AG04450 (cell line): ENCODE data around the gene MAPK10. TPM values are rescaled to one million over a fixed set of nuclear protein-coding genes. Genes with fewer than 3 reads are reported as not detected.

Experiments
- CTCF ChIA-PET: fragments of 300-600, 350-600 bp; formaldehyde crosslinking; extraction: SDS; loops from one replicate; lab custom pipeline; 2022; ENCODE audit warnings: antibody characterized with exemption, inconsistent platforms; lab: Charles Lee
- POLR2A ChIA-PET: fragments of 350-600 bp; formaldehyde crosslinking; extraction: SDS; loops from one replicate; lab custom pipeline; 2021; ENCODE audit warnings: antibody characterized with exemption, inconsistent platforms; lab: Yijun Ruan, JAX
- DNase-seq: peaks from one replicate; pipeline ENCODE4 v3.0.0-alpha.2; 2011; ENCODE audit warnings: low read depth, low spot score
- H3K27ac ChIP-seq: one replicate; pipeline ENCODE4 v1.5.1; 2012; ENCODE audit warnings: low read depth, low read length, control low read depth
- H3K27me3 ChIP-seq: one replicate; pipeline ENCODE4 v1.6.0; 2012; ENCODE audit warnings: low read length; ENCODE audit not compliant: control insufficient read depth, insufficient read depth
- H3K4me3 ChIP-seq: 2 replicates; pipeline ENCODE4 v1.5.1; 2011; ENCODE audit warnings: mild to moderate bottlenecking, low read depth, low read length, control low read depth
- H3K9me3 ChIP-seq: 2 replicates; pipeline ENCODE4 v1.5.1; 2012; ENCODE audit warnings: low read length; ENCODE audit not compliant: control insufficient read depth, insufficient read depth
- polyA plus RNA-seq: library from polyadenylated mRNA; depleted of rRNA; stranded (reverse); fragments of >200 nt; gene quantifications from 2 replicates; pipeline ENCODE4 v1.2.3, GENCODE V29; 2011
- TF ChIP-seq, protein P1 (sequence below): IDR thresholded peaks from 2 replicates; pipeline ENCODE4 v1.5.1; 2011; ENCODE audit warnings: low read depth, low read length, control low read depth, inconsistent platforms

The MAPK10 gene
- polyA plus RNA-seq, 1 experiment: 16.3 TPM

DNA sequence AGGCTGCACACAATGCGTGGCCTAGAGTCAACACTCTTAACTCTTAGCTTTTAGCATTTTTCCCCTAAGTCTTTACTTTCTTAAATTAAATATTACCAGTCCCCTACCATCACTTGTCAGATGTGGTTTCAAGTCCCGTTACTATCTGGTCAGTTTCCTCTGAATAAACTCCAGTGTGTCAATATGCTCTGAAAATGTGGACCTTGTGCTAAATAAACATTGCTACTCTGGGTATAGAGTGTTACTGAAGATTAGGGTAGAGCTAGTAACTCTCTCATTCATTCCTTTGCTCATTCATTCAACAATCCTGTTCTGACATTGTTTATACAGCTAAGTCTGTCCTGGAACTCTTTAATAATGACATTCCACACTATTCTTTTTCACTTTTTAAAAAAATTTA lies 251.0 kb downstream of the MAPK10 start:
- DNase-seq: no peak
- Histone ChIP-seq H3K4me3 (no peak overlapping the region), H3K27ac (no peak overlapping the region), H3K9me3 (no peaks in the 10 kb centered on the region), H3K27me3 (no peaks in the 10 kb centered on the region)
- ChIA-PET POLR2A (no interaction called here), CTCF (no interaction called here)
- TF ChIP-seq, protein P1, sequence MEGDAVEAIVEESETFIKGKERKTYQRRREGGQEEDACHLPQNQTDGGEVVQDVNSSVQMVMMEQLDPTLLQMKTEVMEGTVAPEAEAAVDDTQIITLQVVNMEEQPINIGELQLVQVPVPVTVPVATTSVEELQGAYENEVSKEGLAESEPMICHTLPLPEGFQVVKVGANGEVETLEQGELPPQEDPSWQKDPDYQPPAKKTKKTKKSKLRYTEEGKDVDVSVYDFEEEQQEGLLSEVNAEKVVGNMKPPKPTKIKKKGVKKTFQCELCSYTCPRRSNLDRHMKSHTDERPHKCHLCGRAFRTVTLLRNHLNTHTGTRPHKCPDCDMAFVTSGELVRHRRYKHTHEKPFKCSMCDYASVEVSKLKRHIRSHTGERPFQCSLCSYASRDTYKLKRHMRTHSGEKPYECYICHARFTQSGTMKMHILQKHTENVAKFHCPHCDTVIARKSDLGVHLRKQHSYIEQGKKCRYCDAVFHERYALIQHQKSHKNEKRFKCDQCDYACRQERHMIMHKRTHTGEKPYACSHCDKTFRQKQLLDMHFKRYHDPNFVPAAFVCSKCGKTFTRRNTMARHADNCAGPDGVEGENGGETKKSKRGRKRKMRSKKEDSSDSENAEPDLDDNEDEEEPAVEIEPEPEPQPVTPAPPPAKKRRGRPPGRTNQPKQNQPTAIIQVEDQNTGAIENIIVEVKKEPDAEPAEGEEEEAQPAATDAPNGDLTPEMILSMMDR: no peak

DNA sequence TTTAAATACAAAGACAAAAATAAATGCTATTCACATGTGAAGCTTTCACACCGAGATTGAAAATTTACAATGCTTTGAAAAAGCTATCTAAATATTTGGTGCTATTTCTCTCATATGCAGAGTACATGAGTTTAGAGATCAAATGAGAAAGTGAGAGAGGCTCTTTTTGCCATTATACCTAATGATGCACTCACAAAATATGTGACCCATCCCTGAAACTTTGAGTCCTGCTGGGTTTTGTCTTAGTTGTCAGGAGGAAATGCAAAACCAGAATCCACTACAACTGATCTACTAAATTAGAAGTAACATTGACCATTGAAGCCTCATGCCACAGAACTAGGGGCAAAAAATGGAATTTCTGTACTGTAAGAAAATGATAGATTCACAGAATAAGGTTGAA lies 251.7 kb downstream of the MAPK10 start:
- DNase-seq: no peak
- no peaks in the 10 kb centered on the region for H3K9me3 ChIP-seq
- no peaks in the 10 kb centered on the region for H3K27me3 ChIP-seq
- ChIA-PET POLR2A (no interaction called here), CTCF (no interaction called here)
- no peak overlapping the region for H3K27ac ChIP-seq
- TF ChIP-seq, protein P1: no peak
- H3K4me3 ChIP-seq: no peak overlapping the region

DNA sequence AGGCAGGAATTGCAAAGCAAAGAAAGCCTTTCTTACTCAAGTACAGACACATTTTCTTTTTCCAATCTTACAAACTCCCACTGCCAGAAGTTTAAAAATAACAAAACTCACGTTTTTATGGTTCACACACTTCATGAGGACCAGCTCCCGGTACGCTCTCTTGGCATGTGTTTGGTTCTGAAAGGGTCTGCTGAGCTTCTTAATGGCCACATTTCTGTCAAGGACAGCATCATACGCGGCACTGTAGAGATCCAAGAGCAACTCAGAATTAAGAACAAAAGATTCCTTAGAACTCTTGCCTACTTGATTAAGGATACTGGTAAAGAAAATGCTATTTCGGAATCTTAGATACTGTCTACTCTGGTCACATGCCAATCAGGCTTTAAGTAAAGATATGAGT lies 252.7 kb downstream of the MAPK10 start:
- no peaks in the 10 kb centered on the region for H3K27me3 ChIP-seq
- ChIA-PET CTCF (interaction anchor here (0.6 kb wide), 1 partner anchor 27 kb away, joined by 3 read pairs; no protein-coding TSS in a partner anchor), POLR2A (no interaction called here)
- no peak overlapping the region for H3K27ac ChIP-seq
- H3K4me3 ChIP-seq: no peak overlapping the region
- TF ChIP-seq, protein P1: no peak
- no peaks in the 10 kb centered on the region for H3K9me3 ChIP-seq
- DNase-seq: no peak

DNA sequence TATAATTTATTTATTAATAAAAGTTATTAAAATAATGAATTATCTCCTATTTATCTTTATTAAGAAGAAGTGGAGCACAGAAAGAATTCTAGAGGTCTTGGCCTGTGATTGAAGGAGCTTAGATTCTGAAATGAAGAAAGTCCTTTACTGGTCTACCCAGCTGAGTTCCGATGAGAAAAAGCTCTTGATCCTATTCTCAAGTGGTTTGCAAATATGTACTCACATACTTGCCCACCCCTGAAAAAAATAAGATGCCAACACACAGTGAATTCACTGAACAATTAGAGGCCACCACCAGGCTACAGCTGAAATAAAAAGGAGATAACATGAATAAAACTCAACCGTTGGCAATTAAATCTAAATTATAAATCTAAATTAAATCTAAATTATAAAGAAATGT lies 253.4 kb downstream of the MAPK10 start:
- CTCF ChIA-PET: interaction anchor here (0.6 kb wide), 1 partner anchor 26 kb away, joined by 3 read pairs; no protein-coding TSS in a partner anchor
- H3K27me3 ChIP-seq: no peaks in the 10 kb centered on the region
- TF ChIP-seq, protein P1: no peak
- no peak overlapping the region for H3K27ac ChIP-seq
- H3K4me3 ChIP-seq: no peak overlapping the region
- POLR2A ChIA-PET: no interaction called here
- no peak for DNase-seq
- no peaks in the 10 kb centered on the region for H3K9me3 ChIP-seq

DNA sequence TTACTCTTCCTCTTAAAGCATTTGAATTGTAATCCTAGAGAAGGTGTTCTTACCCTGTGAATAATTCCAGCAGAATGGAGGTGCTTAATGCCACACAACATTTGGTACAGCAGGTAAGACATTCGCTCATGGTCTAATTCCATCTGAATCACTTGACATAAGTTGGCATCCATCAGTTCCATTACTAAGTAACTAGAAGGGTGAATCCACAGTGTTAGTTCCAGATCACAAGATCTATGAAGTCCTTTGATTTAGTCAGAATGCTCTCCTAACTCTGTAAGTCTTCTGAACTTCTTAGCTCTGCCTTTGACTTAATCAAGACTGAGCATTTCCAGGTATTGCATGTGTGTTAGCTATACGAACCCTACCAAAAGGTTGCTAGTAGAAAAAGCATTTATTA lies 258.0 kb downstream of the MAPK10 start:
- POLR2A ChIA-PET: no interaction called here
- TF ChIP-seq, protein P1: no peak
- Histone ChIP-seq H3K9me3 (no peaks in the 10 kb centered on the region), H3K27me3 (no peaks in the 10 kb centered on the region), H3K4me3 (no peak overlapping the region), H3K27ac (no peak overlapping the region)
- CTCF ChIA-PET: no interaction called here
- DNase-seq: no peak
